GM18505 (cell line): ENCODE data around the gene KIFBP.

Source experiments
- ATAC-seq: cut with Tn5 transposase; IDR thresholded peaks from one replicate; pipeline ENCODE4 v1.9.1; 2021; ENCODE audit not compliant: unreplicated experiment
- POLR2A ChIP-seq: IDR thresholded peaks from 4 replicates; pipeline ENCODE4 v1.6.1; 2011; ENCODE audit warnings: borderline replicate concordance; ENCODE audit not compliant: insufficient read depth, insufficient read length; ENCODE audit errors: extremely low read depth

The KIFBP gene

GRCh38 chr10:69051303-69051702, 62.7 kb downstream of the KIFBP start:
- ATAC-seq = no peak
- TF ChIP-seq POLR2A = no peak

DNA sequence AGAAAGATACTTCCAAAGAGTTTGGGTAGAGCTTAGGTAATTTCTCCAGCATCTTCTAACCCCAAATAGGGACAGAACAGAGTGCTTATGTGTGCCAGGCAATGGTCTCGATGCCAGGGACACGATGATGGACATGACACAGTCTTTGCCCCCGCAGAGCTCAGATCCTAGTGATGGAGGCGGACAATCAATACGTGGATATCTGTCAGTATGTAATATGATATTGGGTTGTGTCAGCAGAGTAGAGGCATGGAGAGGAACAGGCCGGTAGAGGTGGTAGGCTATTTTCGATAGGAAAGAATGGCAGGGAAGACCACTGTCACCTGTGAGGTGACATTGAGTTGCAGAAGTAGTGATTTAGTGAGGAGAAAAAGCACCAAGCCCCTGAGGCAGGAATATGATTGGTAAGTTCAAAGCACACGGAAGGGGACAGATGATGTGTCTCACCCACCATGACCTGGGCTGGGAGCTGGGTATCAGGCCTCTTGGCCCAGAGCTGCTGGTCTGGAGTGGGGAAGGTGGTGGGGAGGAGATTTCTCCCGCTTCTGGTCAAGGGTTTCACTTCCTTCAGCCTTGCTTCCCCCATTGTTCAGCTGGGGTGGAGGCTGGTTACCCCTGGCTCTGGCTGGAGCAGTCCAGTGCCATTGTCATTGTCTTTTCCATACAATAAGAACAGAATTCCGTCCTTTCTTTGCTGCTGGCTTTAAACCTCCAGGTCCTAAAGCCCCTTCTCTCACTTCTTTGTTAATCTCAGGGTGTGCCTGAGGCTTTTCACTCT, 63.3 kb downstream of the KIFBP start:
- ATAC-seq = no peak
- TF ChIP-seq POLR2A = no peak

DNA sequence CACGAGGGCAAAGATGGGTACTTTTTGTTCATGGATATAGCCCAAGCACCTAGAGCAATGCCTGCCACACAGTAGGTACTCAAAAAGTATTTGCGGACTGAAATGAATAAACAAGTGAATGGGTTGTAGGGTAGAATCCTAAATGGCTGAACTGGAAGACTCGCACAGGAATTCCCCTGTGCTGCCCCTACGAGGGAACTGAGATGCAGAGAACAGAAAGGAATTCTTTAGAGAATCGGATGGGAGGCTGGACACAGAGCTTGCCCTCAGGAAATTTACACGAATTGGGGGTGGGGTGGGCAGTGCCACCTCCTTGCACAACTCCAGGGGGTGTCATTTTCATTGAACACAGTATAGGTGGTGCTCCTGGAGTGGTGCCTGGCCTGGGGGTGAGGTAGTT, 64.1 kb downstream of the KIFBP start:
- ATAC-seq = no peak
- TF ChIP-seq POLR2A = no peak

DNA sequence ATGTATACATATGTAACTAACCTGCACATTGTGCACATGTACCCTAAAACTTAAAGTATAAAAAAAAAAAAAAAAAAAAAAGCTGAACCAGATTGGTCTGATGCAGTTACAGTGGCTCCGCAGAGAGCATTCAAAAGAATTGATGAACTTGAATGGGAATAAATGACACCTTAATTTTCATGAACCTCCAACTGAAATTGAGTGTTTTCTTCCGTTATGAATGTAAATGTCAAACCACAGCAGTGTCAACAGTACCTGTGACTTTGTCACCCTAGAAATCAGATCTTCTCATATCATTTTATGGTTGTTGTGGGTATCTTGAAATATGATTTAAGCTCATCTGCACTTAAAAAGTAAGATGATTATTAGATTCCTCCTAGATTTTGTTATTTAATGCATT, 66.6 kb downstream of the KIFBP start:
- ATAC-seq = no peak

GRCh38 chr10:69056129-69056528, 67.5 kb downstream of the KIFBP start:
- peak; percentile 19 for TF ChIP-seq POLR2A
- no peak for ATAC-seq

More for the DNA sequence above, 66.6 kb downstream of the KIFBP start:
- TF ChIP-seq POLR2A = no peak

DNA sequence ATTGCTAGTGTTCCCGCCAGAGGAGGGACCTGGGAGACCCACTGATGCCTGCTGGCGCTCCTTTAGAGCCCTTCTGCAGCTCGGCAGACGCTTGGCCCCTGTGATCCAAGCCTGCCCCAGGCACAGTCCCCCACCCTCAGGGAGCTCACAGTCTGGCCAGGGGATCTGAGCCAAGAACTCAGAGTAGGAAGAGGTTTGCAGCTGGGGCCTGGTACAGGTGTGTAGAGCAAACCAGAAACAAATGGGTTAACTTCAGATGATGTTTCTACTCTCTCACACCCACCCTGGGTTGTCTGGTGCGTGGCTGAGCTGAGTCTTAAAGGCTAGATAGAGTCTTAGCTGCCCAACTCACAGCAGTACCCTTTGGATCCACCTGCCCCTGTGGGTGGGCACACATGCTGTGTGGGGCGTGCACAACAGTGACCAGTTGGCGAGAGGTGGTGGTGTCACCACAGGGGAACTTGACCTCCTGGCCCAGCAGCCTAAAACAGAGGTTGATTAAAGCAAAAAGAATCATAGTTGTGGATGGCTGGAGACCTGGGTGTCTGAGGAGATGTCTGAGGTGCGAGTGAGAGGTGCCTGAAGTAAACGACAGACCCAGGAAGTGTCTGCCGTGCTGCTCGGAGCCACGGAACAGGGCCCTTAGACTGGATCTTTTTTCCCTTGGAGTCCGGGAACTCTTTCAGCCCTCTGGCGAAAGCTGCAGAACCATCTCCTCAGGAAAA, 68.1 kb downstream of the KIFBP start:
- TF ChIP-seq POLR2A = no peak
- no peak for ATAC-seq

GRCh38 chr10:69057261-69057950, 68.8 kb downstream of the KIFBP start:
- ATAC-seq = no peak
- TF ChIP-seq POLR2A = no peak

- no peak for TF ChIP-seq POLR2A
These were observed 69.3 kb downstream of the KIFBP start for GRCh38 chr10:69057951-69058297.

DNA sequence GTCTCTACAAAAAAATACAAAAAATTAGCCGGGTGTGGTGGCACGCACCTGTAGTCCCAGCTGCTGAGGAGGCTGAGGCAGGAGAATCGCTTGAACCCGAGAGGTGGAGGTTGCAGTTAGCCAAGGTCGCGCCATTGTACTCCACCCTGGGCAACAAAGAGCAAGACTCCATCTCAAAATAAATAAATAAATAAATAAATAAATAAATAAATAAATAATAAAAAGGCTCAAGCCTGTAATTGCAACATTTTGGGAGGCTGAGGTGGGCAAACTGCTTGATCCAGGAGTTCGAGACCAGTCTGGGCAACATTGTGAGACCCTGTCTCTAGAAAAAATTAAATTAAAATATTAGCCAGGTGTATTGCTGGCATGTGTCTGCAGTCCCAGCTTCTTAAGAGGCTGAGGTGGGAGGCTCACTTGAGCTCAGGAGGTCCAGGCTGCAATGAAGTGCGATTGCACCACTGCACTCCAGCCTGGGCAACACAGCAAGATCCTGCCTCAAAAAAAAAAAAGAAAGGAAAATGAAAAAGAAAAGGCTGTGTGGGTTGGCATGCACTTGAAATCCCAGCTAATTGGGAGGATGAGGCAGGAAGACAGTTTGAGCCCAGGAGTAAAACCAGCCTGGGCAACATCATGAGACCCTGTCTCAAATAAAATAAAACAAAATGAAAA, 71.7 kb downstream of the KIFBP start:
- ATAC-seq = no peak
- no peak for TF ChIP-seq POLR2A

More at GRCh38 chr10:69057951-69058297, 69.3 kb downstream of the KIFBP start:
- no peak for ATAC-seq

GRCh38 chr10:69061305-69062161, 72.9 kb downstream of the KIFBP start:
- ATAC-seq = no peak
- TF ChIP-seq POLR2A = peak; percentile 53

- ATAC-seq = no peak
- no peak for TF ChIP-seq POLR2A
These were observed 74.3 kb downstream of the KIFBP start for GRCh38 chr10:69062901-69063300.

DNA sequence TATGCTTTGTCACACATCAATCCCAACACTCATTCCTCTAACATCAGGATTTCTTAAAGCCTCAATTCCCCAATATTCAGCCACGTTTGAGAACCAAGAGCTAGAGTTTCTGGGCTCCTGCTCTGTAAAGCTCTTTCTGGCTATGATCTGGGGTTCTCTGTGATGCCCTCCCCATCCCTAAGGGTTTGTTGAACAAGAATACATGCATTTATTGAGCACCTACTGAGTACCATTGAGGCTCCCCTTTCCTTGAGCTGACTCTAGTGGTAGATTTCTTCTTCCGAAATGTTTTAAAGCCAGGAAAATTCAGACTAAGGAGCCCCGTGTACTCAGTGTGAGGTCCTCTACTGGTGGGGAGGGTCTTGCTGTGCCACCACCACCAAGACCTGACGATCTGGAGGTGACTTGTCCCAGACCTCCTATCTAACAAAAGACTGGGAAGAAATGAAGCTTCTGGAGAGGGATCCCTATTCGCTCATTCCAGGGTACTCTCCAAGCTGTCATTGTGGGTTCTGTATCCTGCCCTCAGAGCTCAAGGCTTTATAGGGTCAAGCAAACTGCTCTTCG, 76.2 kb downstream of the KIFBP start:
- ATAC-seq = no peak
- no peak for TF ChIP-seq POLR2A

GRCh38 chr10:69065406-69066361, 77.1 kb downstream of the KIFBP start:
- TF ChIP-seq POLR2A = no peak
- ATAC-seq = peak; percentile 42
